ENCODE results near the gene FRRS1.
A peak's percentile ranks its signal among the peaks of the same experiment; 100 is the strongest.

Gene FRRS1

GRCh38 chr1:99811075-99811474 lies 44.6 kb upstream of the FRRS1 start:
- Histone ChIP-seq H3K9ac (ENCODE audit: low read length) (no peak overlapping the region), H3K27ac (ENCODE audit: low read depth, low read length) (no peak overlapping the region), H3K4me3 (ENCODE audit: insufficient read depth, low read length, poor library complexity, severe bottlenecking) (no peak overlapping the region), H3K79me2 (ENCODE audit: insufficient read depth, low read length) (no peaks in the 10 kb centered on the region), H3K36me3 (ENCODE audit: low read length) (no peaks in the 10 kb centered on the region), H3K9me2 (replicated peaks; ENCODE audit: insufficient read depth, low read length) (no peaks in the 10 kb centered on the region), H3F3A (ENCODE audit: insufficient read depth) (no peaks in the 10 kb centered on the region), H3K4me2 (ENCODE audit: low read depth, low read length, poor library complexity, severe bottlenecking) (no peak overlapping the region), H2AFZ (ENCODE audit: low read depth, low read length, severe bottlenecking) (no peak overlapping the region), H3K27me3 (ENCODE audit: low read length) (no peaks in the 10 kb centered on the region), H3K9me3 (ENCODE audit: insufficient read depth, low read length) (no peaks in the 10 kb centered on the region), H4K20me1 (ENCODE audit: low read depth, low read length) (no peaks in the 10 kb centered on the region)
- TF ChIP-seq CTCF (IDR thresholded peaks at IDR 0.05; ENCODE audit: insufficient read depth, low read length, poor library complexity, severe bottlenecking) = no peak
- no peak for TF ChIP-seq EZH2phosphoT487 (conservative IDR thresholded peaks at IDR 0.05; ENCODE audit: low read length)

- Histone ChIP-seq H3K9me3 (ENCODE audit: insufficient read depth, low read length) (no peaks in the 10 kb centered on the region), H3K9ac (ENCODE audit: low read length) (no peak overlapping the region), H4K20me1 (ENCODE audit: low read depth, low read length) (no peaks in the 10 kb centered on the region), H3K4me2 (ENCODE audit: low read depth, low read length, poor library complexity, severe bottlenecking) (peak overlapping the region; percentile 41), H2AFZ (ENCODE audit: low read depth, low read length, severe bottlenecking) (peak overlapping the region; percentile 72), H3K36me3 (ENCODE audit: low read length) (no peaks in the 10 kb centered on the region), H3F3A (ENCODE audit: insufficient read depth) (no peaks in the 10 kb centered on the region), H3K79me2 (ENCODE audit: insufficient read depth, low read length) (no peaks in the 10 kb centered on the region), H3K27me3 (ENCODE audit: low read length) (no peaks in the 10 kb centered on the region), H3K9me2 (replicated peaks; ENCODE audit: insufficient read depth, low read length) (no peaks in the 10 kb centered on the region), H3K27ac (ENCODE audit: low read depth, low read length) (no peak overlapping the region), H3K4me3 (ENCODE audit: insufficient read depth, low read length, poor library complexity, severe bottlenecking) (no peak overlapping the region)
- TF ChIP-seq CTCF (IDR thresholded peaks at IDR 0.05; ENCODE audit: insufficient read depth, low read length, poor library complexity, severe bottlenecking) (peak; percentile 42), EZH2phosphoT487 (conservative IDR thresholded peaks at IDR 0.05; ENCODE audit: low read length) (no peak)
Observed at GRCh38 chr1:99808391-99809115, 42.1 kb upstream of the FRRS1 start.

- TF ChIP-seq EZH2phosphoT487 (conservative IDR thresholded peaks at IDR 0.05; ENCODE audit: low read length) (no peak), CTCF (IDR thresholded peaks at IDR 0.05; ENCODE audit: insufficient read depth, low read length, poor library complexity, severe bottlenecking) (no peak)
Observed at GRCh38 chr1:99806882-99807281, 40.4 kb upstream of the FRRS1 start.

More at GRCh38 chr1:99806882-99807281, 40.4 kb upstream of the FRRS1 start:
- H3K79me2 ChIP-seq (ENCODE audit: insufficient read depth, low read length) = no peaks in the 10 kb centered on the region
- H4K20me1 ChIP-seq (ENCODE audit: low read depth, low read length) = no peaks in the 10 kb centered on the region
- no peak overlapping the region for H3K27ac ChIP-seq (ENCODE audit: low read depth, low read length)
- H3F3A ChIP-seq (ENCODE audit: insufficient read depth) = no peaks in the 10 kb centered on the region
- no peaks in the 10 kb centered on the region for H3K27me3 ChIP-seq (ENCODE audit: low read length)
- H3K4me3 ChIP-seq (ENCODE audit: insufficient read depth, low read length, poor library complexity, severe bottlenecking) = no peak overlapping the region
- no peak overlapping the region for H3K4me2 ChIP-seq (ENCODE audit: low read depth, low read length, poor library complexity, severe bottlenecking)
- H3K9me3 ChIP-seq (ENCODE audit: insufficient read depth, low read length) = no peaks in the 10 kb centered on the region
- H3K9ac ChIP-seq (ENCODE audit: low read length) = no peak overlapping the region
- H2AFZ ChIP-seq (ENCODE audit: low read depth, low read length, severe bottlenecking) = no peak overlapping the region
- no peaks in the 10 kb centered on the region for H3K9me2 ChIP-seq (replicated peaks; ENCODE audit: insufficient read depth, low read length)
- H3K36me3 ChIP-seq (ENCODE audit: low read length) = no peaks in the 10 kb centered on the region
